Smooth muscle cell of the brain vasculature (primary cell): Measurements from ENCODE around the gene ZSCAN12.
"Not testable (repeated sequence)": the region's sequence is repeated elsewhere in the genome, so short reads cannot be mapped to it uniquely, and the experiment has no call there.

Source experiments
- DNase-seq: peaks from one replicate; pipeline ENCODE4 v3.0.0-alpha.2; 2012; ENCODE audit warnings: low read depth, low spot score

The ZSCAN12 gene

DNA sequence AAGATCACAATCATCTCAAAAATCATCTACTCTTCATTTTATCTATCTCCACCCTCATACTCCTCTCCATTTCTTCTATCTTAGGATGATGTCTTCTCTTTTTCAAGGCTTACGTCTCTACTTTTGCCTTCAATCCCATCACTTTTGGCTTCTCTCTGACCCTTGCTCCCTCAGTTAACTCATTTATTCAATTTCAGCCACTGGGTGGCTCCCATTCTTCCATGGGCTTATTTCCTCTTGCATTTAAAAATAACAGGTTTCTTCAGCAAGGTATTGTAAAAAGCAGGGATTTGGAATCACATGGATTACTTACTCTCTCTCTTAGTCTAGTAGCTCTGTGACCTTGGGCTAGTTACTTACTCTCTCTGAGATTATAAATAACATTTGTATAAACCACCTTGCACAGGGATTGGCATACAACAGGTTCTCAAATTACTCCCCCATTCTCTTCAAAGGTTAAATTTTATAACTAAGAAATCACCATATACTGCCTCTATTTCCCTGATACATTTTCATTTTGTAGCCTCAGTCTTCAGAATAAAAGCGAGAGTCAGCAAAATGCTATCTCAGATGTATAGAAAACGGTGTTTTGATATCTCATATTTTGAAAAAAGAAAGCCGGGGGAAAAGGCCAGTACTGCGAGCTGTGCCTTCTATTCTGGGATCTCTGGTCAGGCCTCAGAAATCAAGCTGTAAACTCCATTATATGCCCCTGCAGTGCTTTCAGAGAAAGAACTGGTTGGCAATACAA lies 5.5 kb downstream of the ZSCAN12 start:
- DNase-seq, result no peak

DNA sequence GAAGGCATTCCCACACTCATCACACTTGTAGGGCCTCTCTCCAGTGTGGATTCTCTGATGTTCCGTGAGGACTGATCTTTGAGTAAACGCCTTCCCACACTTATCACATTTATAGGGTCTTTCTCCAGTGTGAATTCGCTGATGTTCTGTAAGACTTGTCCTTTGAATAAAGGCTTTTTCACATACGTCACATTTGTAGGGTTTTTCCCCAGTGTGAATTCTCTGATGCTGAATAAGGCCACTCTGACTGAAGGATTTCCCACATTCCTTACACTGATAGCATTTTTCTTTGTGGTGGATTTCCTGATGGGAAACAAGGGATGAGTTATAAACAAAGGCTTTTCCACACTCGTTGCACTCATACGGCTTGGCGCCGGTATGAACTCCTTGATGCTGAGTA lies 8.9 kb downstream of the ZSCAN12 start:
- no peak for DNase-seq

DNA sequence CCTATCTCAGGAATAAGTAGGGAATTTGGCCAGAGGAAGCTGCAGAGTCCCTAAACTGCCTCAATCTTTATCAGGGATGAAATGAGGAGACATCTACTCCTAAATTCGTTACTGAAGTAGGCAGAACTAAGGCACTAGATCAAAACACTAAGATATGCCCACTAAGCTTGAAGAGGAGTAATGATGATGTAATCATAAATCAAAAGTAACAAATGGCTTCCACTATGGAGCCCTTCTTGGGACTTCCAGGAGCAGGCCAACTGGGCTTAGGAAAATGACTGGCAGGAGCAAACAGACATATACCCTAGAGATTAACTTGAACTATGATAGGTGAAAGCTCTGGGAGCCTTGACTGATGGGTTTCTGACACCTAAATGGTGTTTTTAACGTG lies 15.4 kb downstream of the ZSCAN12 start:
- DNase-seq, result no peak

DNA sequence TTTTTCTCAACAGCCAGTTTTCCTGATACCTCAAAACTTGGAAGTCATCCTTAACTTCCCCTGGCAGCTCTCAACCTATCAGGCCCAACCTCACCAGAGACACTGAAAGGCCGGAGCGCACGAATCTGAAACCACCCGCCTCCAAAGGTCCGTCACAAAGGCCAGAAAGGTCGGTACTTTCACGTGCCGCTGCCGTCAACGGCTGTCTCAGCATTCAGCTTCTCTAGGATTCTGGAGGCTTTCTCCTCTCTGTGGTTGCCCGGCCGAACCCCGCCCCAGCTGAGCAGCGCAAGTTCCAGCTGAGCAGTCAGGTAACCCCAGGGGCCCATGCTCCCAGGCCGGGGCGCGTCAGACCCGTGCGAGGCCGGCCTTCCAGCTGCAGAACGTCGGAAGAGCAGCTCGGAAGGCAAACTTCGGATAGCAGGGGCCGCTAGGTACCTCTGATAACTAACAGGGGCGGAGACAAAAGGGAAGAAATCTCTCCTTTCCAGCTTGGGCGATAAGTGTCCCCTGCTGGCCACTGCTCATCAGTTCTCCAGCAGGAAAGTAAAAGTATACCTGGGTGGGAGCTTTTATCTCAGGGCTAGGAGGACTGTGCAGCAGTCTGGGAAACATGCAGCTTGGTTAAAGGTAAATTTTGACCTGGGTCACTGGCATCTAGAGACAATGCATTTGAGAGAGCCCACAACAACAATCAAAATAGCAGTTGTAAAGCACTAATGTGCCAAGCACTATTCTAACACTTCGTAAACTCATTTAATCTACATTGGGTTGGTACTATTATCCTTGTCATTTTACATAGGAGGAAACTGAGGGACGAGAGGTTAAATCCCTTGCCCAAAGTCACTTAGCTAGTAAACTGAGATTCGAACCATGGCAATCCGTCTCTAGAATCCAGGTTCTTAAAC lies 16.1 kb downstream of the ZSCAN12 start:
- DNase-seq, result peak; percentile 79

DNA sequence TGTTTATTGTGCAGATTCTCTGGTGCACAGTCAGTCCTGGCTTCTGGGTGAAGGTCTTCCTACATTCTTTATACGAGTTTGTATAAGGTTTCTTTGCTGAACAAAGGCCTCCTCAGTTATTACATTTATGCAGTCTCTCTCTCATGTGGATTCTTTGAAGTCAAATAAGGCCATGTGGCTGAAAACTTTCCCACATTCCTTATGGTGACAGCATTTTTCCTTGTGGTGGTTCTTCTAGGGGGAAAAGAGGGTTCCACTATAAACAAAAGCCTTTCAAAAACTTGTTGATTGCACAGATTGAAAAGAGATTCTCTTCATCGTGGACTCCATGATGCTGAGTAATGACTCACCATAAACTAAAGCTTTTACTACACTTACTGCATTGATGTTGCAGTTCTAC lies 19.2 kb downstream of the ZSCAN12 start:
- no peak for DNase-seq

DNA sequence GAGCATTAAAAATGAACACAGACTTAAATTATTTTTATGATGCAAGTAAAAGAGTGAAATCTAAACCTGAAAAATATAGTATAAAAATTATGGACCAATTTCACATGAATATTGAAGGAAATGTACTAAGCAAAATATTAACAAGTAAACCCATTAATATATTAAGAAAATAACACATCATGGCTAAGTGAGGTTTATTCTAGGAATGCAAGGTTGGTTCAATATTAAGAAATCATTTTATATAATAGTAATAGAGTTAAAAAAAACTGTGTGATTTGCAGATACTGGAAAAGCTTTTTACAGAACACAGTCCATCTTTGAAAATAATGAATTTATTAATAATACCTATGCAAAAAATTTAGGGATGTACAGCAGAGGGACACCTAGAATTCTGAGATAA lies 20.9 kb downstream of the ZSCAN12 start:
- no peak for DNase-seq

DNA sequence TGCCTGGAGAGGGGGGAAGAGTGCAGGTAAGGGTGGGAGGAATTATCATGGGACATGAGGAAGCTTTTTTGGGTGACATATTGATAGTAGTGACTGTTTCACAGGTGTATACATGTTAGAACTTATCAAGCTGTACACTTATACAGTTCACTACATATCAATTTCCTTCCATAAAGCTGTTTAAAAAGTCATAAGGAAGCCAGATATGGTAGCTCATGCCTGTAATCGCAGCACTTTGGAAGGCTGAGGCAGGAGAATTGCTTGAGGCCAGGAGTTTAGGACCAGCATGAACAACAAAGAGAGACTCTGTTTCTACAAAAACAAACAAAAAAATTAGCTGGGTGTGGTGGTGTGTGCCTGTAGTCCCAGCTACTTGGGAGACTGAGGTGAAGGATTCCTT lies 21.7 kb downstream of the ZSCAN12 start:
- DNase-seq, result no peak

DNA sequence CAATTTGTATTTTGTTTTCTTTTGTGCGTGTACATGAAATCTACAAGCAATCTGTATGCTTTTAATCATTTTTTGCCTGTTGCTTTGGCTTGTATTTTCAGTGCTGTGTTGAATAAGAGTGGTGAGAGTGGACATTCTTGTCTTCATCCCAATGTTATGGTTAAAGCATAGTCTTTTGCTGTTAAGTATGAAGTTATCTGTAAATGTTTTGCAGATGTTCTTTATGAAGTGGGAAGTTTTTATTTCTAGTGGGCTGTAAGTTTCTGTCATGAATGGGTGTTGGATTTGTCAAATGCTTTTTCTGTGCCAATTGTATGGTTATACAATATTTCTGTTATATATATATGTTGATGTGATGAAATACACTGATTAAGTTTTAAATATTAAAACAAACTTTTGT lies 25.6 kb downstream of the ZSCAN12 start:
- DNase-seq, result no peak

DNA sequence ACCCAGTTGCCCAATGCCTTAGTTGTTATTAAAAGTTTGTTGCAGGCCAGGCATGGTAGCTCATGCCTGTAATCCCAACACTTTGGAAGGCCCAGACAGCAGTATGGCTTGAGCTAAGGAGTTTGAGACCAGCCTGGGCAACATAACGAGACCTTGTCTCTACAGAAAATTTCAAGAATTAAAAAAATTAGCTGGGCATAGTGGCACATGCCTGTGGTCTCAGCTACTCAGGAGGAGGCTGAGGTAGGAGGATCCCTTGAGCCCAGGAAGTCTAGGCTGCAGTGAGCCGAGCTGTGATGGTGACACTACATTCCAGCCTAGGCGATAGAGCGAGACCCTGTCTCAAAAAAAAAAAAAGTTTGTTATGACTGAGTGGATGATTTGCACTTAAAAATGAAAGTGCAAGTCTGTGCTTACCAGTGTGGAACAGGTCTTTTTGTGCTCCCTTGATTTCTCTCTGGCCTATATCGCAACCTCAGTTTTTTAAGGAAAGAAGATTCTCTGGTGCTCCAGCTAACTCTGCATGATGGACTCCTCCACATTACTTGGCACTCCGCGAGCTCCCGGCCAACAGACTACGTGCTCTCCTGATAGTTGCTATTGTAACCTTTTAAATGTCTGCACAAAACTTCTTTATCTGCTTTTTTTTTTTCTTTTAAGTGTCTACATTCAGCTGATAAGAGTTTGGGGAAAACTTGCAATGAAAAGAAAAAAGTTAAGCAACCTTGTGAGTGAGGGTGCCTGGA lies 27.7 kb downstream of the ZSCAN12 start:
- DNase-seq, result no peak

DNA sequence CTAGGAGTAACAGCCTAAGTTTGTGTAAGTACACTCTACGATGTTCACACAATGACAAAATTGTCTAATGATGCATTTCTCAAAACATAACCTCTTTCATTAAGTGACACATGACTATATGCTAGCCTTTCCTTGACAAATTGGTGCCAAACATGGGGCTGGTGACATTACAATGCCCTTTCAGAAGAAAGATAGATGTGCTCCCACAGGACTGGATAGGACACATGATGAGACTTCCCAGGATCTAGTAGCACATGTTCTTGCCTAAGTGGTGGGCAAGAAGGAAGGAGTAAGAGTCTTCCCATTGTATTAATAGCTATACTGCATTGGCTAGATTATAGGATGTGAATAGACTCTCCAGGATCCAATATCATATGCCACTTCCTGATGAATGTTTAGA lies 28.3 kb downstream of the ZSCAN12 start:
- no peak for DNase-seq

DNA sequence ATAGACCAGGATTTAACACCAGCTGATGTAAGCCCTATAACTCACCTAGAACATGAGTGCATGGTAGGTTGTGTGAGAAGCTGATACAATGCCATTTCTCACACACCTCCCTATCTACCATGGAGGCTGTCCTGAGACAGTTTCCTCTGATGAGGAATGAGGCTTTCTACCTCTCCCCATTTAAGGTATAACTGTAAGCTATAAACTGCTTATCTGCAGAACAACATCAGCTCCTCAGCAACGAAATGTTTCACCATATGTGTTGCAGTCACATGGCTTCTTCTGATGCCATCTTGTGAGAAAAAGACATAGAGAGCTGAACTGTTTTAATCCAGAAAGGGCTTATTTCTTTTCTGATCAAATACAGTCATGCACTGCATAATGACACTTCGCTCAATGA lies 29.1 kb downstream of the ZSCAN12 start:
- DNase-seq, result no peak

DNA sequence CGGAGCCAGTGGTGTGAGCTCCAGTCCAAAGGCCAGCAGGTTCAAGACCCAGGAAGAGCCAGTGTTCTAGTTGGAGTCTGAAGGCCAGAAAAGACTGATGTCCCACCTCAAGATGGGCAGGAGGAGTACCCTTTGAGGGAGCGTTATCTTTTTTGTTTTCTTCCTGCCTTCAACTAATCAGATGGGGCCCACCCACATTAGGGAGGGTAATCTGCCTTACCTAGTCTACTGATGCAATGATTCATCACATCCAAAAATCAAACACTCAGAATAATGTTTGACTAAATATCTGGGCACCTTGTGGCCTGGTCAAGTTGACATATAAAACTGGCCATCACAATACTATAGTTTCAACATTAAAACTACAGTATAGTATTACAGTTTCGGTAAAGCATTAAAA lies 30.1 kb downstream of the ZSCAN12 start:
- no peak for DNase-seq

DNA sequence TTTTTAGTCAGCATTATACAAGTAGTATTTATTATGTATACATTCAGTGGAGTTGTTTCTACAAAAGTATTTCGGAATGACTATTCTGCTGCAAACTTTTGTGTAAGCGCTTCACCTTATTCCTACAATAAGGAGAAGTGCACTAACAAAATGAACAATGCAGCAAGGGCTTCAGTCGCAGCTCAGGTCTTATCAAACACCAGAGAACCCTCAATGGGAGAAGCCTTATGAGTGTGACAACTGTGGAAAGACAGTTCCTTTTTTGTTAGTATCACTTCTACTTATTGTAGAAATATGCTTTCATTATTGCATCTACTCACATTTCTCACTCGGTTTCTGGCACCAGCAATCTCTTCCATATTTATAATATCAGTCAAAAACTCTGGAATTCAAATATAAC lies 31.0 kb downstream of the ZSCAN12 start:
- no peak for DNase-seq

DNA sequence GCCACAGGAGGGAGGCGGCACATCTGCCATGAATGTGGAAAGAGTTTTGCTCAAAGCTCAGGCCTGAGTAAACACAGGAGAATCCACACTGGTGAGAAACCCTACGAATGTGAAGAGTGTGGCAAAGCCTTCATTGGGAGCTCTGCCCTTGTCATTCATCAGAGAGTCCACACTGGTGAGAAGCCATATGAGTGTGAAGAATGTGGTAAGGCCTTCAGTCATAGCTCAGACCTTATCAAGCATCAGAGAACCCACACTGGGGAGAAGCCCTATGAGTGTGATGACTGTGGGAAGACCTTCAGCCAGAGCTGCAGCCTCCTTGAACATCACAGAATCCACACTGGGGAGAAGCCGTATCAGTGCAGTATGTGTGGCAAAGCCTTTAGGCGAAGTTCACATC lies 34.0 kb downstream of the ZSCAN12 start:
- not testable (repeated sequence) for DNase-seq

DNA sequence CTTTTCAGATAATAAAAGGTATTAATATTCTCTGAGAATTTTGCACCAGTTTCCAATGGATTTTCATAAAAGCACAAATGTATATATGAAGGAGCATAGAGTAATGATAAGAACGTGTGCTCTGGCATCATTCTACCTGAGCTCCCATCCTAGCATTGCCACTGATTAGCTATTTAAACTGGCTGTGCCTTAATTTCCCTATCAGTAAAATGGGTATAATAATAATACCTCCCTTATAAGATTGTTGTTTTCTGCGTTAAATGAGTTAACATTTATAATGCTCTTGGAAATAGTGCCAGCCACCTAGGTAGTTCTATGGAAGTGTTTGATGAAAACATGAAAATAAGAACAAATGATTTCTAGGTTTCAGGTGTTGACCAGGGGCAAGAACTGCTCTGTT lies 38.6 kb downstream of the ZSCAN12 start:
- DNase-seq, result no peak

DNA sequence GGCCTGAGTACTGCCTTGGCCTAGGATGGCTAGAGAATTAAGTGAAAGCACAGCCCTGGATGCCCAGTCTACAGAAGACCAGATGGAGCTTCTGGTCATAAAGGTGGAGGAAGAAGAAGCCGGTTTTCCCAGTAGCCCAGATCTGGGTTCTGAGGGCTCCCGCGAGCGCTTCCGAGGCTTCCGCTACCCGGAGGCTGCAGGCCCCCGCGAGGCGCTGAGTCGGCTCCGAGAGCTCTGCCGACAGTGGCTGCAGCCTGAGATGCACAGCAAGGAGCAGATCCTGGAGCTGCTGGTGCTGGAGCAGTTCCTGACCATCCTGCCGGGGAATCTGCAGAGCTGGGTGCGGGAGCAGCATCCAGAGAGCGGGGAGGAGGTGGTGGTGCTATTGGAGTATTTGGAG lies 40.0 kb downstream of the ZSCAN12 start:
- not testable (repeated sequence) for DNase-seq

DNA sequence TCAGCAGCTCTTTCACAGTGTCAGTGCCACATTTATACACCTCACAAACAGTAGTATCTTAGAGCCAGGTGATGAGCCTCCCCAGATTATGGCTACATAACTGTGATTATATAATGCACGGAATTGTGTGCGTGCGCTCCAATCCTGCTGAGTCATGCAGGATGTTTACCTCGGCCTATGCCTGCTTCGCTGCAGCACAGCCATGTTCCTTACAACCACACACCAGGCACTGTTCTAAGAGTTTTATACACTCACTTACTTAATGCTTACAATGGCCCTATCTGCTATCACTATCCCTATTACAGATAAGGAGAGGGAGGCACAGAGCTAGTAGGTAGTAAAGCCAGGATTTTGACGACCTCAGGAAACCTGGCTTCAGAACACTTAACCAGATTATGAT lies 42.5 kb downstream of the ZSCAN12 start:
- no peak for DNase-seq

DNA sequence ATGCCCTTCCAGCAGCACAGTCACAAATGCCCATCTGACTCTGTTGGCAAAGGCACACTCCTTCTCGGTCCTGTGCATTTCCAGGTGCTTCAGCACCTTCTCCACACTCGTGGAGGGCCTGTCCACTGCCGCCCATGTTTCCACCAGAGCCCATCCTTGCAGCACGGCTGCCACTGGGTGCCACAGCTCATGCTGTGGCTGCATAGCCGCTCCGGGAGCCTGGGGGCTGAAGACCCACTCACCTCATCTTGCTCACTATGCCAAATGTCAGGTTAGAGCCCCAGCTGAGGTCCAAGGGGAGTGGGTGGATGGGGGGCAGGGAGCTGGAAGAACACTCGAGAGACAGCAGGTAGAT lies 42.9 kb downstream of the ZSCAN12 start:
- DNase-seq, result no peak

DNA sequence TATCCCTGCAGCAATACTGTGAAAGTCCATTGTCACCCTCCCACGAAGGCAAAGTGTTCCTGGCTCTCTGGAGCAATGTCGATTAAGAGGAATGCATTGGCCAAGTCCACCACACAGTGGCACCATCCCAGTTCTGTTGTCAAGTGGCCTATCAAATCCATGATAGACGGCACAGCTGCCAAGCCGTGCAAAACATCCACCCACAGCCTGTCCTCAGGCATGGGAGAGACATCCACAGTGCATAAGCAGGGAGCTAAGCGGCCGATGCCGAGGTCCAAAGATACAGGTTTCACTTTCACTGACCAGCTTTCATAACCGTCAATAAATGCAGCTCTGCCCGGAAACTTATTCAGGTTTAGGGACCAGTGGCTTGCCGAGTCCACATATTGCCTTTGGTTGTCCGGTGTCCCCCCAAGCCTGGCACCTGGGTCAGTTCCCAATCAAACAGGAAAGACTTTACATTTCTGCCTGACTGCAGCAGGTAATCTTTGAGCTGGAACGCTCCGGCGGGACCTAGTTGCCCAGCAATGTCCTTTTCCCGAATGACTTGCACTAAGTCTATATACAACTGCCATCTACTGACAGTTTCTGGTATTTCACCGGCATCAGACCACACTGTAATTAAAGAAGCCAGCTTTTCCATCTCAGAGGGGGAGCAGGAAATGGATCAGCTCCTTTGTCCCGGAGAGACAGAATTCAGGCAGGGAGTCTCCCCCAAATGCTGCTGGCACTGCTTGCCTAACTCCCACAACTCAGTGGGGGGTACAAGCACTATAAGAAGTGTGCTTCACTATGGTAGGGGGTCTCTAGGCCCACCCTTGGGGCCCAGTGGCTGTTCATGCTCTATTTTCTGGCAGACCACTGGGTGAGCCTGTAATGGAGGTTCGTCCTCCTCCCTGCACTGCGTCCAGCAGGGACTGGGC lies 43.5 kb downstream of the ZSCAN12 start:
- DNase-seq, result peak; percentile 73

DNA sequence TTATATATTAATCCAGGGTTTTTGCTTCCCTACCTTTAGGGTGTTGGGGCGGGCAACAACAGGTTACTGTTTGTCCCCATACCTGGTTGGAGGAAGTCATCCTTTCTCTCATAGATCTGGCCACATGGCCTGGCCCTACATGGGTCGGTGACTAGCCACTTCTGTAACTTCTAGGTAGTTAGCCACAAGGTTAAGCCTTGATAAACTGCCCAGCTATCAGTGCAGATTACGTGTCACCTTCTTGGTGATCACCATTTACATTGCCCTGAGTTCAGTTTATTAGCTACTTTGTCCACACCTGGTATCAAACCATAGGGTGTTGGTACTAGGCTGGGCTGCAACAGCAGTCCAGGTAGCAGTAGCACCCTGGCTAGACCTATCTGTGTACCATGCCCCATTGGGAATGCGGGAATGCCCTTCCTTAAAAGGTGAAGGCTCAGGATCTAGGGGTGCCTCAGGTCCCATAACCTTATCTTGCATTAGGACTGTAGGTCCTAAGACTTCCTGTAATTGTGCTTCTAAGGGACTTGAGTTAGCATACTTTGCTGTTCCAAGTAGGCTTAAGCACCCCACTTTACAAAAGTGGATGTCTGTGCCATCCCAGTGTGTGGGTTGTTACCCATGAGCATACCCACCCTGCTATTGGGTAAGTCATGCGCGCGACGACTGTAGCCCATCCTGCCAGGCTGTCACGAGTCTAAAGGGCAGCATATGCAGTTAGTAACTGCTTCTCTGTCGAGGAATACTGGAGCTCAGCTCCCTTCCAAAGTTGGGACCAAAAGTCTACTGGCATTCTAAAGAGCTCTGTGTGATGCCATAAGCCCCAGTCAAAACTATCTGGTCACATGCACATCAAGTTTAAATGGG lies 44.6 kb downstream of the ZSCAN12 start:
- DNase-seq, result no peak
